ENCODE data around the gene PDIA5. TPM values are rescaled to one million over a fixed set of nuclear protein-coding genes. Genes with fewer than 3 reads are reported as not detected.

Gene PDIA5
- polyA plus RNA-seq, 1 donor (not counting 4 experiments of a cell fraction or from before 2014, with no cell fraction given): 29.8 TPM

DNA sequence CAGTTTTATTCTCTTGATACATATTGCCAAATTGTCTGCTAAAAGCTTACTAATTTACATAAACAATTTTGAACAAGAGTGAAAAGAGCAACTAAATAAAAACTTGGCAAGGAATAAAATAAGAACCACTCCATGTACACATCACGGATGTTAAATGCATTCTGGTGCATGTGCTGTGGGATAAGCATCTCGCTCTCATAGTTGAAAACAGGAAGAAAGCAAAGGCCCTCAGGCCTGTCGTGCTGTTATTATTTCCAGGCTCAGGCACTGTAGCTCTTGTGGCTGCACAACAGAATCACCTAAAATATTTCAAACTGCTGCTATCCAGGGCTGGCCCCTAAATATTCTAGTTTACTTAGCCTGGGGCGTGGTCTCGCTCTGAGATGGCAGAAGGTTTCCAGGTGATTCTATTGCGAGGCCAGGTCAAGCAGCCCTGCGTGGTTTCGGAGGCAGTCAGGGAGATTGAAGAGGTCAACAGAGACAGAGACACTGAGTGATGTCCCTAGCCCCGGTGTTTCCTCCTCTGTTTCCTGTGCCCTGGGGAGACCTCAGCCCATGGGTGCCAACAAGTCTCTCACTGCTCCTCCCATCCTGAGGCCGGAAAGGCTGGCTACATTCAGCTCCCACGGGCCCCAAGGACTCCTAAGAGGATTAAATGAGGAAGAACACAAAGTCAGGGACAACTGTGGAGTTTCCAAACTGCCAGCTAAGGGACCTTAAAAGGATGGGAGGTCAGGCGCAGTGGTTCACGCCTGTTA is 18.2 kb upstream of the PDIA5 start:
- no peak for TF ChIP-seq EZH2 (IDR thresholded peaks at IDR 0.05; ENCODE audit: low read length)
- TF ChIP-seq, protein P1, sequence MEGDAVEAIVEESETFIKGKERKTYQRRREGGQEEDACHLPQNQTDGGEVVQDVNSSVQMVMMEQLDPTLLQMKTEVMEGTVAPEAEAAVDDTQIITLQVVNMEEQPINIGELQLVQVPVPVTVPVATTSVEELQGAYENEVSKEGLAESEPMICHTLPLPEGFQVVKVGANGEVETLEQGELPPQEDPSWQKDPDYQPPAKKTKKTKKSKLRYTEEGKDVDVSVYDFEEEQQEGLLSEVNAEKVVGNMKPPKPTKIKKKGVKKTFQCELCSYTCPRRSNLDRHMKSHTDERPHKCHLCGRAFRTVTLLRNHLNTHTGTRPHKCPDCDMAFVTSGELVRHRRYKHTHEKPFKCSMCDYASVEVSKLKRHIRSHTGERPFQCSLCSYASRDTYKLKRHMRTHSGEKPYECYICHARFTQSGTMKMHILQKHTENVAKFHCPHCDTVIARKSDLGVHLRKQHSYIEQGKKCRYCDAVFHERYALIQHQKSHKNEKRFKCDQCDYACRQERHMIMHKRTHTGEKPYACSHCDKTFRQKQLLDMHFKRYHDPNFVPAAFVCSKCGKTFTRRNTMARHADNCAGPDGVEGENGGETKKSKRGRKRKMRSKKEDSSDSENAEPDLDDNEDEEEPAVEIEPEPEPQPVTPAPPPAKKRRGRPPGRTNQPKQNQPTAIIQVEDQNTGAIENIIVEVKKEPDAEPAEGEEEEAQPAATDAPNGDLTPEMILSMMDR (optimal IDR thresholded peaks at IDR 0.05 in 1 of 3, IDR thresholded peaks at IDR 0.05 in 1 of 3, conservative IDR thresholded peaks at IDR 0.05 in 1 of 3; ENCODE audit: extremely low read depth in 1 of 3, insufficient read depth in 2 of 3, low read length in 3 of 3): no peak
- FAIRE-seq: no peak
- Histone ChIP-seq H2AFZ (ENCODE audit: control insufficient read depth, low read length) (no peak overlapping the region), H3K9ac (ENCODE audit: control insufficient read depth, extremely low read depth, insufficient read depth, low read length) (no peak overlapping the region), H3K4me1 (ENCODE audit: control insufficient read depth, extremely low read depth, insufficient read depth, low read length) (peaks cover 2% of the 10 kb centered on the region), H3K4me2 (ENCODE audit: control insufficient read depth, extremely low read depth, insufficient read depth, low read depth, low read length) (no peak overlapping the region), H3K4me3 (ENCODE audit: control insufficient read depth in 2 of 3, extremely low read depth in 1 of 3, insufficient read depth in 2 of 3, low read depth in 1 of 3, low read length in 3 of 3) (no peak overlapping the region), H4K20me1 (ENCODE audit: control insufficient read depth, extremely low read depth, insufficient read depth, low read length) (no peaks in the 10 kb centered on the region), H3K9me3 (ENCODE audit: control insufficient read depth, low read depth, low read length) (no peaks in the 10 kb centered on the region), H3K27ac (ENCODE audit: control insufficient read depth, insufficient read depth, low read length) (no peak overlapping the region), H3K36me3 (ENCODE audit: control insufficient read depth in 2 of 2, extremely low read depth in 1 of 2, insufficient read depth in 2 of 2, low read length in 2 of 2) (no peaks in the 10 kb centered on the region), H3K27me3 (ENCODE audit: control insufficient read depth, extremely low read depth, insufficient read depth, low read length) (no peaks in the 10 kb centered on the region), H3K79me2 (ENCODE audit: control insufficient read depth, insufficient read depth, low read length) (no peaks in the 10 kb centered on the region), H3K9me1 (ENCODE audit: control insufficient read depth, extremely low read depth, insufficient read depth, low read length) (no peaks in the 10 kb centered on the region)
- dilution Hi-C loops (cut with MboI; ENCODE audit: extremely low pct_ligation_motif_present, low sequenced_read_pairs): no loop called here
- DNase-seq (ENCODE audit: low read depth, low spot score): no peak

DNA sequence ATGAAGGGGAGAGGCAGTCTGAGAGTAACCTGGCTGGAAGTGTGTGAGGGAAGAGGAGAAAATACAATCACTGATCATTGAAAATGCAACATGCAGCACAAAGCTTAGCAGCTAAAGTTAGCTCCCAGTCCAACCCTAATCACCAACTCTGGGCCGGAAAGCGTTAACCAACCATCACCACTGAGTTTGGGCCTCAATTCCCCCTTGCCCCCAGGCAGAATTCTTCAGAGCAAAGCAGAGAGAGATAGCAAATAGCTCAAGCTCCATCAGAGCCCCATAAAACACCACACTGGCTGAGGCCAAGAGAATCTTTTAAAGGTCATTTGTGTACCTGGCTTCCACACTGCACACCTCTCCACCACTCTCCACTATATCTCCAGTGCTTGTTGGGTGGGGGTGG is 16.2 kb upstream of the PDIA5 start:
- H2AFZ ChIP-seq (ENCODE audit: control insufficient read depth, low read length): no peak overlapping the region
- TF ChIP-seq, protein P1 (optimal IDR thresholded peaks at IDR 0.05 in 1 of 3, IDR thresholded peaks at IDR 0.05 in 1 of 3, conservative IDR thresholded peaks at IDR 0.05 in 1 of 3; ENCODE audit: extremely low read depth in 1 of 3, insufficient read depth in 2 of 3, low read length in 3 of 3): no peak
- no peak for TF ChIP-seq EZH2 (IDR thresholded peaks at IDR 0.05; ENCODE audit: low read length)
- no peak overlapping the region for H3K9ac ChIP-seq (ENCODE audit: control insufficient read depth, extremely low read depth, insufficient read depth, low read length)
- H3K4me1 ChIP-seq (ENCODE audit: control insufficient read depth, extremely low read depth, insufficient read depth, low read length): peaks cover 2% of the 10 kb centered on the region
- H3K36me3 ChIP-seq (ENCODE audit: control insufficient read depth in 2 of 2, extremely low read depth in 1 of 2, insufficient read depth in 2 of 2, low read length in 2 of 2): no peaks in the 10 kb centered on the region
- dilution Hi-C loops (cut with MboI; ENCODE audit: extremely low pct_ligation_motif_present, low sequenced_read_pairs): no loop called here
- no peaks in the 10 kb centered on the region for H3K9me1 ChIP-seq (ENCODE audit: control insufficient read depth, extremely low read depth, insufficient read depth, low read length)
- H3K9me3 ChIP-seq (ENCODE audit: control insufficient read depth, low read depth, low read length): no peaks in the 10 kb centered on the region
- FAIRE-seq (no peak), DNase-seq (ENCODE audit: low read depth, low spot score) (no peak)
- H3K27me3 ChIP-seq (ENCODE audit: control insufficient read depth, extremely low read depth, insufficient read depth, low read length): no peaks in the 10 kb centered on the region
- H3K4me3 ChIP-seq (ENCODE audit: control insufficient read depth in 2 of 3, extremely low read depth in 1 of 3, insufficient read depth in 2 of 3, low read depth in 1 of 3, low read length in 3 of 3): no peak overlapping the region
- no peak overlapping the region for H3K27ac ChIP-seq (ENCODE audit: control insufficient read depth, insufficient read depth, low read length)
- no peaks in the 10 kb centered on the region for H4K20me1 ChIP-seq (ENCODE audit: control insufficient read depth, extremely low read depth, insufficient read depth, low read length)
- H3K79me2 ChIP-seq (ENCODE audit: control insufficient read depth, insufficient read depth, low read length): no peaks in the 10 kb centered on the region
- H3K4me2 ChIP-seq (ENCODE audit: control insufficient read depth, extremely low read depth, insufficient read depth, low read depth, low read length): no peak overlapping the region

All from keratinocyte (primary cell).